ENCODE measurements around the gene CMBL.

The CMBL gene

DNA sequence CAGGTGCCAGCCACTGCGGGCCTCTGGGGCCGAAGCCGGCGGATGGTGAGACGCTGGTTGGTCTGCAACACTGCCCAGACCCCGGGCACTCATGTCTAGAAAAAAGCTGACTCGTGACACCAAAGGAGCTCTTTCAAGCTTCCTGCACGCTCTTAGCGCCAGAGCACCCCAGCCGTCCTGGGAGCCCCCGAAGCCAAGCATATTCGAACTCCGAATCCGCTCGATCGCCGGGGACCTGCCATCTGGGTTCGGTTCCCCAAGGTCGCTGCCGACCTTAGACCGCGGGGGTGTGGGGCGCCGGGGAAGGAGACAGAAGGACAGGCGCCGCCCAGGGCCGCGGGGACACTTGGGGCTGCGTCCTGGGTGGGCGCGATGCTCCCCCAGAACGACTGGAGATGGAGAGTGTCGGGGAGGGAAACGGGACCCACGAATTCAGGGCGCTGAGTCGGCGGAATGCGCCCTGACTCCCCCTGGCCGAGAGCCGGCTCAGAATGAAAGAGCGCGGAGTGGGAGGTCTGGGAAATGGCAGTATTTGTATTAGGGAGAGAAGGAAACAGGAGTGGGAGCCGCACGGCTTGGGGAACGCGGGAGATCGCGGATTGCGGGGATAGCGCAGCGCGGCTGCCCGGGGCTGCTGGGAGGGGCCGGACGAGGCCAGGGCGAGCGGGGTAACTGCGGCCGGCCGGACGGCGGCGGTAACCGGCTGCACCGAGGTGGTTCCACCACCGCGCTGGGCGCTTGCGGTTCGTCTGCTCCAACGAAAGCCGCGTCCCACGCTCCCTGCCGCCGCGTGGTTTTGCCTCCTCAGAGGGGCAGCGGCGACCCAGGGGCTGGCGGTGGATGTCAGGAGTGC, 25.7 kb upstream of the CMBL start:
- in situ Hi-C loops (cut with MboI; ENCODE audit: low sequenced_read_pairs), result no loop called here

DNA sequence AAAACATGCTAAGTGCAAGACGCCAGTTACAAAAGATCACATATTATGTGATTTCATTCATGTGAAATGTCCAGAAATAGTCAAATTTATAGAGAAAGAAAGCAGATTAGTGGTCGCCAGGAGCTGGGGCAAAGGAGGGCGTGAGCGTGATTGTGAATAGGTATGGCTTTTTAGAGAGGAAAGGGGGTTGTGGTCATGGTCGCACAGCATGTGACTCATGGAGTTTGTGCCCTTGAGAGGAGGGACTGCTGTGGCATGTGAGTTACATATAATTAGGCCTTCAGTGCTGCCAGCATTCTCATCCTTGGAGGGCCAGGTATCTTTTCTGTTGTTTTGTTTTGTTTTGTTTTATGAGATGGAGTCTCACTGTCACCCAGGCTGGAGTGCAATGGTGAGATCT, 24.6 kb upstream of the CMBL start:
- in situ Hi-C loops (cut with MboI; ENCODE audit: low sequenced_read_pairs), result no loop called here

DNA sequence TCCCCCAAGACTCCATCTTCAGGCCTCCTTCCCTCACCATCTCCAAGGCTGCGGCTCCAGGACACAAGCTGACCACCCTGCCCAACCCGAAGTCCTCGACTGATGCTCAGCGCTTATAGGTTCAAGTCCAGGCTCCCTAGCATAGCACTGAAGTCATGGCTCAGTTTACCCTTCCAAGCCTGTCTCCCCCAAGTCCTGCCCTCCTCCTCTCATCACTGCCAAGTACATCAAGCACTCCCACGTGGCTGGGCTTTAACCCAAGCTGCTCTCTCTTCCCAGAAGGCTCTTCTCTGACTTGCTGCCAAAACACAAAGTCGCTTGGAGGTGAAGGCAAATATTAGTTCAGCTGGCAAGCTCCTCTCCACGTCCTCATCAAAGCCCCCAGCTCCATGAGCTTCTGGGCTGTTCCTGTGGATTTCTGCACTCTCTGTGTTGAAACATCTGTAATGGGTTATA, 23.7 kb upstream of the CMBL start:
- in situ Hi-C loops (cut with MboI; ENCODE audit: low sequenced_read_pairs), result no loop called here

DNA sequence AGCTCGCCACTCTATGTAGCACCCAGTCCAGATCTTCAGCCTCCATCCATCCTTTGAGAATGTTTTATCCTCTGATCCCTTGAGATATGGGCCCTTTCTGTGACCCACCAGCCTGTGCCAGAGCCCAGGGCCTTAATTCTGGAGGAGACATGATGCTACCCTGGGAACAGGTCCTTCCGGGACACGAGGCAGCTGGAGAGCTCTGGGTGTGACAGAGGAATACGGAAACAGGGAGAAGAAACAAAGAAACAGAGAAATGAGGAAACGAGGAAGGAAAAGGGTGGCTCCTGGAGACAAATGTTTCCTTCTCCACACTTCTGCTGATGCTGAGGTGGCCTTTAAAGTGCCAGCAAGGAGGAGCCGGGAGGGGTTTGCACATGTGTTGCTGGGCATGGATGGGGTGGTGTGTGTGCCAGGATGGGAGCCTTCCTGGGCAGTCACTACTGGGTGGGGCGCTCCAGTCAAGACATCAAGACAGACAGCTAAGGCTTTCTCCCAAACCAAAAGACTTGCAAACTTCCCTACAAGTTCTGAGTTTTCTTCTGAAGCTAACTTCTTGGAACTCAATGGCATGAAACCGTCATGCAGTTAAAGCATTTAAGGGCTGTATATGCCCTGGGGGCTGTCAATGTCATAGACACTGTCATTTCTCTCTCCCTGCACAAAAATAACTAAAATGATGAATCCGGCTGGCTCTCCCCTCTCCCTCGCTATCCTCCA, 23.0 kb upstream of the CMBL start:
- in situ Hi-C loops (cut with MboI; ENCODE audit: low sequenced_read_pairs), result no loop called here

DNA sequence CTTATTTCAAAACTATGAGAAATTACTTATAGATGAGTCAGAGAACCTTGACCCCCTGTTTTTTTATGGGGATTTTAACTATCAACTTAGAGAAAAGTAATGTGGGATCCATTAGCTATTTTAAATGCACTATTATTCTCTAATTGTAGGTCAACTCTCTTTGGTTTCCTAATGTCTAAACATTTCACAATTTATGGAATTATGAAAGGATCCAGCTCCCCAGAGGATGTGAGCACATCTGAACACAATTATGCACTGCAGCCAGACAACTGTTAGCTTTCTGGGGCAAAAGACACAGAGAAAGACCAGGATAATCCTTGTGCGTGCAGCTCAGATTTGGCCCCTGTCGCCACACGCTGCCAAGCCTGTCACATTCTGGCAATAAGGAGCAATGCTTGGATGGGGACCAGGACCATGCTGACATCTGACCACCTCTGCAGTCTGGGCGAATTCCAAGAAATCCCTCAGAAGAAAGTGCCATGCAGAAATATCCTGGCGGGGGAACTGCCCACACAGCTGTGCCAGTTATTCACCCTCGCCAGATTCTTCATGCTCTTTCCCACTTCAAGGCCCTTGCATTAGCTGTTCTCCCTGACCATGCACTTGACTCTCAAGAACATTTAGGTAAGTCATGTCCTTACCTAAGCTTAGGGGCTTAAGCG, 22.2 kb upstream of the CMBL start:
- in situ Hi-C loops (cut with MboI; ENCODE audit: low sequenced_read_pairs), result no loop called here

DNA sequence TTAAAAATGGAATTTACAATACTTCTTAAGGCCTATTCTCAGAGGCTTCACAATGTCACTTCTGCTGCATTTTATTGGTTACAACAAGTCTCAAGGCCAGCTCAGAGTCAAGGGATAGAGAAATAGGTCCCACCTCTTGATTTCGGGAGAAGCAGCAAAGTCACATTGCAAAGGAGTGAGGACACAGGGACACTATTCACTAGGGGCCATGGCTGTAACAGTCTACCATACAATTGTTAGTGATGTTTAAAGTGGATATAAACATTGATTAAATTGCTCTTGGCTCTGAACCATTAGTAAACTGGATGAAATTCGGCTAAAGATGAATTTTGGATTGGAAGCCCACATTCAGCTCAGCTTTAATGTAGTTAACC, 21.7 kb upstream of the CMBL start:
- in situ Hi-C loops (cut with MboI; ENCODE audit: low sequenced_read_pairs), result no loop called here

DNA sequence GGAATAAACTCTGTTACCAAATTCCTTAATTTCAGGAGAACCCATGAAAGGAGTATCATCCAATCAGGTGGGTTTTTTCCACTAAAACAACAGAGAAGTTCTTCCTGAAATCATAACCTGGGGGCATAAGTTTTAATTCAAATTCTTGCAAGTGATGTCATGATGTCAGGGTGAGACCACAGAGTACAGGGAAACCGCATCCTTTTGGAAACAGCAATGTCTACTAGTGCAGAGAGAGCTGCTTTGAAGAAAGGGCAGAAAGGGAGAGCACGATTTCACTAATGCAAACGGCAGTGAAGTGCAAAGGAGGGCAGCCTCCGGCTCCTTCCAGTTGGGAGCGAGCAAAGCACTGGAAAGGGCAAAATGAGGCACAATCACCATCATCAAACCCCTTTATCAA, 20.6 kb upstream of the CMBL start:
- in situ Hi-C loops (cut with MboI; ENCODE audit: low sequenced_read_pairs), result no loop called here

DNA sequence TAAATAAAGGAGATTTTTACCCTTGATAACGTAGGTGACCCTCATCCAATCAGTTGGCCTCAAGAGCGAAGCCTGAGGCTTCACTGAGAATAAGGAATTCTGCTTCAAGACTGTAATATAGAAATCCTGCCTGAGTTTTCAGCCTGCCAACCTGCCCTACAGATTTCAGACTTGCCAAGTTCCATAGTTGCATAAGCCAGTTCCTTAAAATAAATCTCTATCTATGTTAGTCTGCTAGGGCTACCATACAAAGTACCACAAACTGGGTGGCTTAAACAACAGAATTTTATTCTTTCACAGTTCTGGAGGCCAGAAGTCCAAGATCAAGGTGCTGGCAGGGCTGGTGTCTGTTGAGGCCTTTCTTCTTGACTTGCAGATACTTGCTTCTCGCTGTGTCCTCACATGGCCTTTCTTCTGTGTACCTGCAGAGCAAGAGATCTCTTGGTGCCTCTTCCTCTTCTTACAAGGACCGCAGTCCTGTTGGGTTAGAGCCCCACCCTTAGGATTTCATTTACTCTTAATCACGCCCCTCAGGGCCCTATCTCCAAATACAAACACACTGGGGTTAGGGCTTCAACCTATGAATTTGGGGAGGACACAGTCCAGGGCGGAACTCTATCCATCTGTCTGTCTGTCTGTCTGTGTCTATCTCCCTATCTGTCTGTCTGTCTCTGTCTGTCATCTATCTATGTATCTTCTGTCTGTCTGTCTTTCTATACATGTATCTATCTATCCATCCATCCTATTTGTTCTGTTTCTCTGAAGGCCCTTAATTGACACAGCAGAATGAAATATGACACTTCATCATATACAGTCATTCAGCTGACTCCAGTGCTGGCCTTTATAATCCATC, 17.0 kb upstream of the CMBL start:
- in situ Hi-C loops (cut with MboI; ENCODE audit: low sequenced_read_pairs), result no loop called here

DNA sequence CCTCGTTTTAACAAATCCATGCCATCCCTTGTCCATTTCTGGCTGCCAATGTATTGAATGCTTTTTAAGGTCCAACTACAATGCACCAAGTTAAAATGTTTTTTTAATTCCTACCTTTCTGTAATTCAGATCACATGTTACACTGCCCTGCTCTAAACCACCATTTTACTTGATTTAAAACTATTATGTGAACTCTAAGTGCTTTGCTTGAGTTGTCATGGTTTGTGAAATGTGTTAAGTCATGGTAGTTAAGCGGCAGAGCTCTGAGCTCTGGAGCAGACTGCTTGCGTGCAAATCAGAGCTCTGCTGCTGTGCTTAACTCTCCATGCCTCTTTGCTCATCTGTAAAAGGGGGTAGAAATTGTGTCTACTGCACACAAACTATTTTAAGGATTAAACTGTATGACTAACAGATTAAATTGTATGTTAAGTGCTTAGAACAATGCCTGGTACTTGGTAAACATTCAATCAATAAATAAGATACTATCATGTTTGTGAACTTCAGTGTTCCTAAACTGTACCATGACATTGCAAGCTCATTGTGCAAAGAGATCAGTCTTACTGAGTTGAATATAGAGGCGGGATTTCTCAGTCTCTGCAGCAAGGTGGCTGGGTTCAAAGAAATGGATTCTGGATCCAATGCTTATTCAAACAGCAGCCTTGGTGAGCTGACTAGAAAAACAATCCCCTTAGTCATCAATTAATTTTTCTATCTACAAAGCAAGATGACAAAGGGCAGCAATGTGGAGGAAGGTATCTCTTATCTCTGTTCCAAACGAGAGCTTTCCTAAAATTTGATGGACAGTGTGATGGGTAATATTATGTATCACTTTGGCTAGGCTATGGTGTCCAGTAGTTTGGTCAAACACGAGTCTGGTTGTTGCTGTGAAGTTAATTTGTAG, 16.1 kb upstream of the CMBL start:
- in situ Hi-C loops (cut with MboI; ENCODE audit: low sequenced_read_pairs), result no loop called here

DNA sequence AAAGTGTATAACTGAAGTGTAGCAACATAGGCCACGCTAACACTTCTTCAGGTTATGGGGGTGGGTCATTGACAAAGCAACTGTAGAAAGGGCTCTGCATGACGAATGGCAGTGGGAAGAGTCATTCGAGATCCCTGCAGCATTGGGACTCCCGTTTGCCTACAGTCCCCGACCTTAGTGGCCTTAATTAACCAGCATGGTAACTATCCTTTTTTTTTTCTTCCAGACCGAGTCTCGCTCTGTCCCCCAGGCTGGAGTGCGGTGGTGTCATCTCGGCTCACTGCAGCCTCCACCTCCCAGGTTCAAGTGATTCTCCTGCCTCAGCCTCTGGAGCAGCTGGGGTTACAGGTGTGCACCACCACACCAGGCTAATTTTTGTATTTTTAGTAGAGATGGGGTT, 14.2 kb upstream of the CMBL start:
- in situ Hi-C loops (cut with MboI; ENCODE audit: low sequenced_read_pairs), result no loop called here

DNA sequence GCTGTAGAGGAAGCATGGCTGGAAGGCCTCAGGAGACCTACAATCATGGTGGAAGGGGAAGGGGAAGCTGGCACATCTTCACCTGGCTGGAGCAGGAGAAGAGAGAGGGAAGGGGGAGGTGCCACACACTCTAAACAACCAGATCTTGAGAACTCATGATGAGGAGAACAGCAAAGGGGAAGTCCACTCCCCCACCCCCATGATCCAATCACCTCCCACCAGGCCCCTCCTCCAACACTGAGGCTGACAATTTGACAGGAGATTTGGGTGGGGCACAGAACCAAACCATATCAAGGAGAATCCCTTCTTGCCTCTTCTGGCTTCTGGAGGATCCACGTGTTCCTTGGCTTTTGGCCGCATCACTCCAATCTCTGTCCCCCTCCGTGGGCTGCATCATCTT, 13.1 kb upstream of the CMBL start:
- in situ Hi-C loops (cut with MboI; ENCODE audit: low sequenced_read_pairs), result no loop called here

DNA sequence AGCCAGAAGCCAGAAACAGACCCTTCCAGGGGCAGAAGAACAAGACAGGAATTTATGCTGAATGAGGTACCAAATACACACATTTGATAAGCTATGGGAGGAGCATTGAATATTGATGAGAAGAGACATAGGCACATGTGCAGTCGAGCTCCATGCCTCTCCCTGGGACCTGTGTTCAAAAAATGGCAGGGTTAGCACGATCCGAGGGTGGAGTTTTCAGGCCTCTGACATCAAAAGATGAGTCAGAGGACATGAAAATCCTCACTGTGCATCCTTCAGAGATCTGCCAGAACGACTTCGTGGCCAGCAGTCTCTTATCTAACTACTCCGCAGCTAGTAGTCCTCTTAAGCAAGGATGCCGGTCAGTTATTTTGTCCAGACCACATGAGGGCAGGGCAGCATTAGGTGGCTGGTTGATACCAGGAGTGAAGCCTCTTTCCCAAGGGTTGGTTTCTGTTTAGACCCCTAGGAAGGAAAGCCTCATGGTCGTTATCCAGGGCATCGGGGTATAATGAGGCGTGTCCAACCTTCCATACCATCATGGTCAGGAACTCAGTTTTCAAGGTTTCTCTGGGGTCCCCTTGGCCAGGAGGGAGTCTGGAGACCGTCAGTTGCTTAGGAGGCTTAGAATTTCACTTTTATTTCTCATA, 11.6 kb upstream of the CMBL start:
- in situ Hi-C loops (cut with MboI; ENCODE audit: low sequenced_read_pairs), result no loop called here

DNA sequence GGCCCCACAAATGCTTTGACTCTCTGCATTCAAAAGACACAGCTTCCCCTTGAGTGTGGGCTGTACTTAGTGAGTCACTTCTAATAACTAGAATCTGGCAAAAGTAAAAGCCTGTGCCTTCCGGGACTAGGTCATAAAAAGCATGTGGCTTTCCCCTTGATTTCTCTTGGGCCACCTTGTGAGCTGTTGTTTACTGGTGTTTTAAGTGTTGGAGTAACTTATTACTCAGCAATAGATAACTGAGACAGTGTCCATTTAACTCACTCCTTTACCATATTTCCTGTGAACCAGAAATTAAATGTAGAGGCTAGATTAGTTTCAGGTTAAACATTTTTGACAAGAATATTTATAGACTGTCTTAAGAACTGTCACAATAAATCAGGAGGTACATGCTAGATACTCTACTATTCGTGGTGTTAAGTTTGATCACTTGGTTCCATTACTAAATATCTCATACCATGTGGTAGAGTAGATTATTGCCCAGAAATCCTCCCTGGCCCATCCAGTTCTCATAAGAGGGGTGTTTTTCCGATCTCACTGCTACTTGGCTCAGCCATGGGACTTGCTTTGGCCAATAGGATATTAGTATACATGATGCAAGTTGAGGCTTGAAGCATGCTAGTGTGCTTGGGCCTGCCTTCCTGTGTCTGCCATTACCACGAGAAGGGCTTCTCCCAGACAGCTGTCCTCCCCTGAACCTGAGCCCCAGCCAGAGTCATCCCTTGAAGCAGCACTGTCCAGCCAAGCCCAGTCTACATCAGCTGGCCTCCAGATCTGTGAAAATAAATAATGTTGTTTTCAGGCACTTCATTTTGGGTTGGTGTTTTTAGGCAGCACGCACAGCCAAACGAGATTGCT, 10.4 kb upstream of the CMBL start:
- in situ Hi-C loops (cut with MboI; ENCODE audit: low sequenced_read_pairs), result no loop called here

DNA sequence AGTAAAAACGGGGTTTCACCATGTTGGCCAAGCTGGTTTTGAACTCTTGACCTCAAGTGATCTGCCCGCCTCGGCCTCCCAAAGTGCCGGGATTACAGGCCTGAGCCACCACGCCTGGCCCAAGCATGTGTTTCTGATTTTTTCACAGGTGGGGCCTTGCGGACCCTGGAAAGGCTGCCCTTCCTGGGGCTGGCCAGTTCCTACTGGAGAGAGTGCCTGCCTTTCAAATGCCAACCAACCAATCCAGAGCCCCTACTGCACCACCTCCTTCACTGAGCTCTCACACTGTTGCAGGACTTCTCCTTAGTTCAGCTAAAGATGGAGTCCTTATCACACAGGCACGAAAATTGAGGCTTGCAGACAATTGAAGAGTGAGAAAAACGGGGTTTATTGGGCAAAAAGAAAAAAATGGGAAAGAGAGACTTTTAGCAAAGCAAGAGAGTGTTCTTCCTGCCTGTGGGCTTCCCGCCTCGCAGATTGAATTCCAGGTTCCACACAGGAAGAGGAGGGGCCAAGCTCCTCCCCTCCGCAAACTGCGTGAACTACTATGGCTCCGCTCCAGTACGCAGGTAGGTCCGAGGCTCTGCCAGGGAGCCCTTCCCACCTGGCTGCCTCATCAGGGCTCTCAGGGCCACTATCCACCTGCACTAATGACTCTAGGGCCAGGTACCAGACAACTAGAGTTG, 8.3 kb upstream of the CMBL start:
- in situ Hi-C loops (cut with MboI; ENCODE audit: low sequenced_read_pairs), result no loop called here

DNA sequence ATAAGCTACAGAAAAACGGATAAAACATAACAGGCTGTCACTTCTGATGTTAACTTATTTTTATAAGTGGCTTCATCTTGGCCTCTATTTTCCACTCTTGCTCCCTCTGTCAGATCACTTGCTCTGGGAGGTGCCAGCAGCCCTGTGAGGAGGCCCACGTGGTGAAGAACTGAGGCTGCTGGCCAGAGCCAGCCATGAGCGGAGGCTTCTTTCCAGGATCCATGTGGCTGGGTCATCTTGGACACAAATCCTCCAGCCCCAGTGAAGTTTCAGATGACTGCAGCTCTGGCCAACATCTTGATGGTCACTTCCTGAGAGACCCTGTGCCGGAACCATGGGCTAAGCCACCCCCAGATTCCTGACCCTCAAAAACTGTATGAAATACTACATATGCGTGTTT, 7.5 kb upstream of the CMBL start:
- in situ Hi-C loops (cut with MboI; ENCODE audit: low sequenced_read_pairs), result no loop called here

DNA sequence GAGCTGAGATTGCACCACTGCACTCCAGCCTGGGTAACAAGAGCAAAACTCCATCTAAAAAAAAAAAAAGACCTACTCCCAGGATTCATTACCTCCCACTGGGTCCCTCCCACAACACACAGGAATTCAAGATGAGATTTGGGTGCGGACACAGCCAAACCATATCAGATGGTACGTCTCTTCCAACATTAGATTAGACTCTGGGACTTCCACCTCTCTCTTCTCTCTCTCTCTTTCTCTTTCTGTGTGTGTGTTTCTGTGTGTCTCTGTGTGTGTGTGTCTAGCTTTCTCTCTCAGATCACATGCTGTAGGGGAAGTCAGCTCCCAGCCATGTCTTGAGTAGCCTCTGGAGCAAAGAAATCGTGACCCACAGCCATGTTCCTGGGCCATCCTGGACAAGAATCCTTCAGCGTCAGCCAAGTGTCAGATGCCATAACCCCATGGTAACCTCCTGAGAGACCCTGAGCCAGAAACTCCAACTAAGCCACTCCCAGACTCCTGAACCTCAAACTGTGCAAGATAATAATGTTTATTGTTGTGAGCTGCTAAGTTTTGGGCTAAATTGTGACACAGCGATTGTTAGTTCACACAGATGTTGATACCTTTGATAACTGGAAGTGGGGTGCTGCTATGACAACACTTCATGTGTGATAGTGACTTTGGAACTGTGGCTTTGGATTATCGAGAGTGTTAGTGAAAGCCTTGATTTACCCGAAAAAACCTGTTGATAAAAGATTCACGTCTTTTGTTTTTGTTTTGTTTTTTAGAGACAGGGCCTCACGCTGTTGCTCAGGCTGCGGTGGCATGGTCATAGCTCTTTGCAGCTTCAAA, 4.1 kb upstream of the CMBL start:
- in situ Hi-C loops (cut with MboI; ENCODE audit: low sequenced_read_pairs), result no loop called here

All from hTERT RPE-1 (cell line).